ENCODE data around the gene CFAP57. TPM values are rescaled to one million over a fixed set of nuclear protein-coding genes. Genes with fewer than 3 reads are reported as not detected.

CFAP57 gene
- total and polyA plus RNA-seq, 2 donors (not counting 1 experiment from before 2014, with no cell fraction given): 0.07 to 0.44 TPM

- no peak overlapping the region for H3K4me2 ChIP-seq (replicated peaks; ENCODE audit: low read depth, low read length, poor library complexity, severe bottlenecking)
- DNase-seq (no peak), ATAC-seq (ENCODE audit: low read depth) (no peak)
- 77% methylated on average over 2 of the region's 5 CpGs for WGBS (ENCODE audit: insufficient coverage)
- no peak overlapping the region for H2AFZ ChIP-seq (ENCODE audit: insufficient read depth, low read depth, low read length, poor library complexity, severe bottlenecking)
- intact Hi-C loops (cut with micrococcal nuclease): no loop called here
- H3K9me3 ChIP-seq (ENCODE audit: control extremely low read depth in 1 of 3, control insufficient read depth in 2 of 3, insufficient read depth in 1 of 3, low read length in 2 of 3): no peaks in the 10 kb centered on the region
- CTCF ChIA-PET: no interaction called here
- Mint-ChIP-seq H3K9me3 (ENCODE audit: insufficient read depth) (no peaks in the 10 kb centered on the region), H3K4me1 (peaks cover 11% of the 10 kb centered on the region), H3K27me3 (peaks cover 51% of the 10 kb centered on the region), H3K4me3 (no peak overlapping the region), H3K27ac (no peak overlapping the region)
- no peak overlapping the region for H3K9ac ChIP-seq (ENCODE audit: low read length)
- H3K27me3 ChIP-seq (replicated peaks in 1 of 4; ENCODE audit: control extremely low read depth in 1 of 4, control insufficient read depth in 3 of 4, insufficient read depth in 4 of 4, low read length in 3 of 4): peaks cover 0 to 46% (median 29%) of the 10 kb centered on the region in 4 experiments
- TF ChIP-seq CTCF (IDR thresholded peaks at IDR 0.05): no peak
- TF ChIP-seq EZH2 (IDR thresholded peaks at IDR 0.05; ENCODE audit: borderline replicate concordance, insufficient read depth, low read depth, low read length, poor library complexity, severe bottlenecking): no peak
- no peaks in the 10 kb centered on the region for H4K20me1 ChIP-seq (ENCODE audit: control insufficient read depth, insufficient read depth, low read length, poor library complexity, severe bottlenecking)
- H3K79me2 ChIP-seq (ENCODE audit: control insufficient read depth, insufficient read depth, low read length): no peaks in the 10 kb centered on the region
- no peak overlapping the region for H3K4me3 ChIP-seq (ENCODE audit: control extremely low read depth in 1 of 5, extremely low read depth in 1 of 5, insufficient read depth in 1 of 5, low read depth in 2 of 5, low read length in 4 of 5)
- H3K27ac ChIP-seq (ENCODE audit: low read length in 2 of 2): no peak overlapping the region
- no peaks in the 10 kb centered on the region for H3K36me3 ChIP-seq (replicated peaks in 1 of 2; ENCODE audit: control extremely low read depth in 1 of 2, control insufficient read depth in 1 of 2, extremely low read depth in 1 of 2, insufficient read depth in 2 of 2, low read length in 1 of 2)
- POLR2A ChIA-PET: no interaction called here
- H3K4me1 ChIP-seq (ENCODE audit: control insufficient read depth in 2 of 2, insufficient read depth in 2 of 2, low read length in 2 of 2): peaks cover 8 to 9% of the 10 kb centered on the region in 2 donors
These were observed 22.2 kb upstream of the CFAP57 start for GRCh38 chr1:43149889-43150288.

- no peak overlapping the region for H3K4me2 ChIP-seq (replicated peaks; ENCODE audit: low read depth, low read length, poor library complexity, severe bottlenecking)
These were observed 19.3 kb upstream of the CFAP57 start for GRCh38 chr1:43152866-43153265.

More at GRCh38 chr1:43152866-43153265, 19.3 kb upstream of the CFAP57 start:
- H3K9me3 Mint-ChIP-seq (ENCODE audit: insufficient read depth): no peaks in the 10 kb centered on the region
- TF ChIP-seq EZH2 (IDR thresholded peaks at IDR 0.05; ENCODE audit: borderline replicate concordance, insufficient read depth, low read depth, low read length, poor library complexity, severe bottlenecking) (no peak), CTCF (IDR thresholded peaks at IDR 0.05) (no peak)
- H3K27ac Mint-ChIP-seq: no peak overlapping the region
- peaks cover 13% of the 10 kb centered on the region for H3K4me1 Mint-ChIP-seq
- no peaks in the 10 kb centered on the region for H4K20me1 ChIP-seq (ENCODE audit: control insufficient read depth, insufficient read depth, low read length, poor library complexity, severe bottlenecking)
- no peaks in the 10 kb centered on the region for H3K36me3 ChIP-seq (replicated peaks in 1 of 2; ENCODE audit: control extremely low read depth in 1 of 2, control insufficient read depth in 1 of 2, extremely low read depth in 1 of 2, insufficient read depth in 2 of 2, low read length in 1 of 2)
- H3K79me2 ChIP-seq (ENCODE audit: control insufficient read depth, insufficient read depth, low read length): no peaks in the 10 kb centered on the region
- H3K27me3 ChIP-seq (replicated peaks in 1 of 4; ENCODE audit: control extremely low read depth in 1 of 4, control insufficient read depth in 3 of 4, insufficient read depth in 4 of 4, low read length in 3 of 4): peaks cover 0 to 28% (median 13%) of the 10 kb centered on the region in 4 experiments
- H3K9ac ChIP-seq (ENCODE audit: low read length): no peak overlapping the region
- 40% methylated on average over 1 of the region's 4 CpGs for WGBS (ENCODE audit: insufficient coverage)
- no peak for DNase-seq
- H3K4me3 Mint-ChIP-seq: no peak overlapping the region
- ChIA-PET POLR2A (no interaction called here), CTCF (no interaction called here)
- no peaks in the 10 kb centered on the region for H3K9me3 ChIP-seq (ENCODE audit: control extremely low read depth in 1 of 3, control insufficient read depth in 2 of 3, insufficient read depth in 1 of 3, low read length in 2 of 3)
- no peak overlapping the region for H3K27ac ChIP-seq (ENCODE audit: low read length in 2 of 2)
- H3K27me3 Mint-ChIP-seq: peaks cover 39% of the 10 kb centered on the region
- intact Hi-C loops (cut with micrococcal nuclease): no loop called here
- no peak overlapping the region for H3K4me3 ChIP-seq (ENCODE audit: control extremely low read depth in 1 of 5, extremely low read depth in 1 of 5, insufficient read depth in 1 of 5, low read depth in 2 of 5, low read length in 4 of 5)
- no peak overlapping the region for H2AFZ ChIP-seq (ENCODE audit: insufficient read depth, low read depth, low read length, poor library complexity, severe bottlenecking)
- peaks cover 2% of the 10 kb centered on the region in 2 donors for H3K4me1 ChIP-seq (ENCODE audit: control insufficient read depth in 2 of 2, insufficient read depth in 2 of 2, low read length in 2 of 2)
- no peak for ATAC-seq (ENCODE audit: low read depth)
